IMR-90 (cell line): Measurements from ENCODE around the gene PHC1.

ENCODE experiments used
- MAFK ChIP-seq: IDR thresholded peaks from 2 replicates; pipeline ENCODE4 v1.6.1; 2012; ENCODE audit warnings: low read depth, low read length, improper control_type of control experiment
- POLR2A ChIP-seq: IDR thresholded peaks from 2 replicates; pipeline ENCODE4 v1.6.1; 2012; ENCODE audit warnings: mild to moderate bottlenecking, low read depth, low read length
- RAD21 ChIP-seq: IDR thresholded peaks from 2 replicates; pipeline ENCODE4 v1.6.1; 2012; ENCODE audit warnings: low read length, improper control_type of control experiment
- RFX5 ChIP-seq: IDR thresholded peaks from 2 replicates; pipeline ENCODE4 v1.8.0; 2012; ENCODE audit warnings: low read depth, mild to moderate bottlenecking, low read length, moderate library complexity
- TF ChIP-seq, protein P1 (sequence below): conservative IDR thresholded peaks from 2 replicates; pipeline ENCODE4 v1.5.1; 2012; ENCODE audit warnings: mild to moderate bottlenecking, low read depth, low read length, improper control_type of control experiment
- TF ChIP-seq, protein P2 (sequence below): fragments of 150-350 bp; IDR thresholded peaks from 2 replicates; pipeline ENCODE4 v1.6.1; 2016; ENCODE audit warnings: low read depth, mild to moderate bottlenecking, low read length, moderate library complexity, borderline replicate concordance

DNA sequence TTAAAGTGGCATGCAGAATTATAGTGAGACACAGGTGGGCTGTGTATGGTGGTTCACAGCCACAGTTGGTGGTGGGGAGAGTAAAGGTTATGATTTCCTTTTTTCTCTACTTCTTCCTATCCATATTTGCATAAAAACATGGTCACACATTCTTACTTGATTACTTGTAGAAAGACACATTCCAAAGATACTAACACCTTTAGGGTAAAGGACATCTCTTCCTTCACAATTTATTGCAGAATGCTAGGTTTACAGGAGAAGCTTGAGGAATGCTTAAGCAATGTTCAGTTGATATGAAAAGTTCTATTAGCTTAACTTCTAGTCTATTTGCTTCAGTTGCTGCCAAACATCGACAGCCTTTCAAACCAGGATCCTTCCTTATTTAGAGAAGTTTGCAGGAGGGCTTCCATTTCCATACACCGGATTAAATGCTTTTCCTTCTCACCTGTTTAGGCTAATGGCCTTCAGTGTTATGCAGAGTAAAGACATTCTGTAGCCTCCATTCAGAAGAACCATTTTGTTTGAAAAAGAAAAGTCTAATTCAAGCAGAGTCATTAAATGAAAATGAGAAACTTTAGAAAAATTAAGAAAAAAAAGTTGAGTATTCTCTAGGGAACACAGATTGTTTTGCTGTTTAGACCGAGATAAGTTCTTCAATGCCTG lies 2.6 kb upstream of the PHC1 start:
- TF ChIP-seq RAD21 (no peak), RFX5 (no peak), POLR2A (no peak), MAFK (no peak)
- TF ChIP-seq, protein P1, sequence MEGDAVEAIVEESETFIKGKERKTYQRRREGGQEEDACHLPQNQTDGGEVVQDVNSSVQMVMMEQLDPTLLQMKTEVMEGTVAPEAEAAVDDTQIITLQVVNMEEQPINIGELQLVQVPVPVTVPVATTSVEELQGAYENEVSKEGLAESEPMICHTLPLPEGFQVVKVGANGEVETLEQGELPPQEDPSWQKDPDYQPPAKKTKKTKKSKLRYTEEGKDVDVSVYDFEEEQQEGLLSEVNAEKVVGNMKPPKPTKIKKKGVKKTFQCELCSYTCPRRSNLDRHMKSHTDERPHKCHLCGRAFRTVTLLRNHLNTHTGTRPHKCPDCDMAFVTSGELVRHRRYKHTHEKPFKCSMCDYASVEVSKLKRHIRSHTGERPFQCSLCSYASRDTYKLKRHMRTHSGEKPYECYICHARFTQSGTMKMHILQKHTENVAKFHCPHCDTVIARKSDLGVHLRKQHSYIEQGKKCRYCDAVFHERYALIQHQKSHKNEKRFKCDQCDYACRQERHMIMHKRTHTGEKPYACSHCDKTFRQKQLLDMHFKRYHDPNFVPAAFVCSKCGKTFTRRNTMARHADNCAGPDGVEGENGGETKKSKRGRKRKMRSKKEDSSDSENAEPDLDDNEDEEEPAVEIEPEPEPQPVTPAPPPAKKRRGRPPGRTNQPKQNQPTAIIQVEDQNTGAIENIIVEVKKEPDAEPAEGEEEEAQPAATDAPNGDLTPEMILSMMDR = no peak
- TF ChIP-seq, protein P2, sequence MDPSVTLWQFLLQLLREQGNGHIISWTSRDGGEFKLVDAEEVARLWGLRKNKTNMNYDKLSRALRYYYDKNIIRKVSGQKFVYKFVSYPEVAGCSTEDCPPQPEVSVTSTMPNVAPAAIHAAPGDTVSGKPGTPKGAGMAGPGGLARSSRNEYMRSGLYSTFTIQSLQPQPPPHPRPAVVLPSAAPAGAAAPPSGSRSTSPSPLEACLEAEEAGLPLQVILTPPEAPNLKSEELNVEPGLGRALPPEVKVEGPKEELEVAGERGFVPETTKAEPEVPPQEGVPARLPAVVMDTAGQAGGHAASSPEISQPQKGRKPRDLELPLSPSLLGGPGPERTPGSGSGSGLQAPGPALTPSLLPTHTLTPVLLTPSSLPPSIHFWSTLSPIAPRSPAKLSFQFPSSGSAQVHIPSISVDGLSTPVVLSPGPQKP = no peak
